ENCODE data around the gene MIPEP. TPM values are rescaled to one million over a fixed set of nuclear protein-coding genes. Genes with fewer than 3 reads are reported as not detected.

The MIPEP gene
- total and polyA plus RNA-seq, 2 experiments from 2014 or later = 17.1 to 19.8 TPM

GRCh38 chr13:23797276-23797903 is 91.8 kb downstream of the MIPEP start:
- H4K20me1 ChIP-seq (ENCODE audit: insufficient read depth, poor library complexity, severe bottlenecking) = no peaks in the 10 kb centered on the region
- no peaks in the 10 kb centered on the region for H3K9me2 ChIP-seq (replicated peaks; ENCODE audit: insufficient read depth)
- H2AFZ ChIP-seq = no peak overlapping the region
- H3K36me3 ChIP-seq (replicated peaks; ENCODE audit: insufficient read depth, low read depth) = no peaks in the 10 kb centered on the region
- no peak overlapping the region for H3K4me2 ChIP-seq
- no peak for DNase-seq (ENCODE audit: low spot score)
- H3K79me2 ChIP-seq = no peaks in the 10 kb centered on the region
- WGBS (ENCODE audit: low lambda C conversion rate, missing lambda C conversion rate) = 95% methylated on average over 5 of the region's 5 CpGs
- peaks cover 11% of the 10 kb centered on the region for H3K4me1 ChIP-seq (ENCODE audit: insufficient read depth)
- H3K27ac ChIP-seq = no peak overlapping the region
- TF ChIP-seq EZH2 (IDR thresholded peaks at IDR 0.05; ENCODE audit: borderline replicate concordance) (no peak), CTCF (IDR thresholded peaks at IDR 0.05; ENCODE audit: poor library complexity) (no peak), EZH2phosphoT487 (IDR thresholded peaks at IDR 0.05; ENCODE audit: low read depth, severe bottlenecking, unreplicated experiment) (no peak)
- H3K9me3 ChIP-seq (ENCODE audit: low read depth) = no peaks in the 10 kb centered on the region
- H3K4me3 ChIP-seq = no peak overlapping the region
- no peaks in the 10 kb centered on the region for H3K27me3 ChIP-seq

GRCh38 chr13:23796551-23796950 is 92.6 kb downstream of the MIPEP start:
- H3K4me1 ChIP-seq (ENCODE audit: insufficient read depth) = peaks cover 11% of the 10 kb centered on the region
- TF ChIP-seq EZH2phosphoT487 (IDR thresholded peaks at IDR 0.05; ENCODE audit: low read depth, severe bottlenecking, unreplicated experiment) = no peak
- no peak for TF ChIP-seq EZH2 (IDR thresholded peaks at IDR 0.05; ENCODE audit: borderline replicate concordance)
- TF ChIP-seq CTCF (IDR thresholded peaks at IDR 0.05; ENCODE audit: poor library complexity) = no peak
- no peak for DNase-seq (ENCODE audit: low spot score)
- no peaks in the 10 kb centered on the region for H3K79me2 ChIP-seq
- no peaks in the 10 kb centered on the region for H3K9me3 ChIP-seq (ENCODE audit: low read depth)
- H3K4me3 ChIP-seq = no peak overlapping the region
- H4K20me1 ChIP-seq (ENCODE audit: insufficient read depth, poor library complexity, severe bottlenecking) = no peaks in the 10 kb centered on the region
- no peak overlapping the region for H3K27ac ChIP-seq
- no peaks in the 10 kb centered on the region for H3K36me3 ChIP-seq (replicated peaks; ENCODE audit: insufficient read depth, low read depth)
- 59% methylated on average over 2 of the region's 2 CpGs for WGBS (ENCODE audit: low lambda C conversion rate, missing lambda C conversion rate)
- H3K4me2 ChIP-seq = no peak overlapping the region
- no peaks in the 10 kb centered on the region for H3K27me3 ChIP-seq
- no peaks in the 10 kb centered on the region for H3K9me2 ChIP-seq (replicated peaks; ENCODE audit: insufficient read depth)
- H2AFZ ChIP-seq = no peak overlapping the region

- Histone ChIP-seq H3K9me3 (ENCODE audit: low read depth) (no peaks in the 10 kb centered on the region), H3K27me3 (no peaks in the 10 kb centered on the region), H3K36me3 (replicated peaks; ENCODE audit: insufficient read depth, low read depth) (no peaks in the 10 kb centered on the region), H4K20me1 (ENCODE audit: insufficient read depth, poor library complexity, severe bottlenecking) (no peaks in the 10 kb centered on the region), H3K4me2 (peak overlapping the region; percentile 44), H3K79me2 (no peaks in the 10 kb centered on the region), H3K4me1 (ENCODE audit: insufficient read depth) (peaks cover 18% of the 10 kb centered on the region), H3K9me2 (replicated peaks; ENCODE audit: insufficient read depth) (no peaks in the 10 kb centered on the region), H2AFZ (no peak overlapping the region), H3K4me3 (no peak overlapping the region), H3K27ac (peak overlapping the region; percentile 40)
- TF ChIP-seq EZH2phosphoT487 (IDR thresholded peaks at IDR 0.05; ENCODE audit: low read depth, severe bottlenecking, unreplicated experiment) (peak; percentile 74), CTCF (IDR thresholded peaks at IDR 0.05; ENCODE audit: poor library complexity) (no peak), EZH2 (IDR thresholded peaks at IDR 0.05; ENCODE audit: borderline replicate concordance) (no peak)
- DNase-seq (ENCODE audit: low spot score) = no peak
- 53% methylated on average over 7 of the region's 7 CpGs for WGBS (ENCODE audit: low lambda C conversion rate, missing lambda C conversion rate)
Observed at GRCh38 chr13:23794267-23795161, 94.7 kb downstream of the MIPEP start.

All from hepatocyte (in vitro differentiated cells).